BLaER1 (cell line): ENCODE measurements around the gene ZNF101.
"Not testable (repeated sequence)": the region's sequence is repeated elsewhere in the genome, so short reads cannot be mapped to it uniquely, and the experiment has no call there.

ENCODE experiments used
- H3K27ac ChIP-seq: shearing (Covaris generic); formaldehyde crosslinking; 2 replicates; pipeline ENCODE4 v1.8.1; 2022
- H3K27me3 ChIP-seq: shearing (Covaris generic); formaldehyde crosslinking; 2 replicates; pipeline ENCODE4 v1.8.1; 2022
- H3K36me3 ChIP-seq: shearing (Covaris generic); formaldehyde crosslinking; 2 replicates; pipeline ENCODE4 v1.8.1; 2022
- H3K4me1 ChIP-seq: shearing (Covaris generic); formaldehyde crosslinking; 2 replicates; pipeline ENCODE4 v1.8.1; 2022
- H3K4me2 ChIP-seq: shearing (Covaris generic); formaldehyde crosslinking; 2 replicates; pipeline ENCODE4 v1.8.1; 2022
- H3K4me3 ChIP-seq: shearing (Covaris generic); formaldehyde crosslinking; 2 replicates; pipeline ENCODE4 v1.8.1; 2022
- H3K9ac ChIP-seq: shearing (Covaris generic); formaldehyde crosslinking; 2 replicates; pipeline ENCODE4 v1.8.1; 2022
- H3K9me3 ChIP-seq: shearing (Covaris generic); formaldehyde crosslinking; 2 replicates; pipeline ENCODE4 v1.8.1; 2022
- H4K20me1 ChIP-seq: shearing (Covaris generic); formaldehyde crosslinking; 2 replicates; pipeline ENCODE4 v1.8.1; 2022
- Cebpa-rat ChIP-seq: shearing (Covaris generic); IDR thresholded peaks from 2 replicates; pipeline ENCODE4 v1.8.1; 2022

The ZNF101 gene

DNA sequence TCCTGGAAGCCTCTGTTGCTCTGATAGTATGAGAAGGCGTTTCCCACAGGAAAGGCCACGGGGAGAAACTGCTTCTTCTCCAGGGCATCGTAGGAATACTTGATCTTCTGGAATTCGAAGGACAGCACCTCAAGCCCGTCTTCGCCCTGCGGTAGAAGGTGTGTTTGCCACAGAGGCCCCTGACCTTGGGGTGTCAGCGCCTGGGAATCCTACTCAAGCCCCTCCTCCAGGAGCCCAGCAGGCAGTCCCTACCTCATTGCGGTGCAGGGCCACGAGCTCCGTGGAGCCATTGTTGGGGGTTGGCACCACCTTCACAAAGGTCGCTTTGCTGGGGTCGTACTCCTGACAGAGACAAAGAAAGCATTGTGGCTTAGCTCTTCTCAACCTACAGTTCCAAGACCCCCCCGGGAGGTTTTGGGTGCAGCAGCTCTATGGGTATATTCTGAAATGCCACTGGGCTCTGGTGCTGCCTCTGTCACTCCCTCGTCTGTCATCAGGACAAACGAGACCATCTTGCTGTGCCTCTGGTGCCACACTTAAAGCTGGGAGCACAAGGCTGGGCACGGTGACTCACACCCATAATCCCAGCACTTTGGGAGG, 8.9 kb upstream of the ZNF101 start:
- H3K4me2 ChIP-seq = no peak overlapping the region
- H3K9ac ChIP-seq = no peak overlapping the region
- H3K27ac ChIP-seq = no peak overlapping the region
- no peak for TF ChIP-seq Cebpa-rat
- H3K36me3 ChIP-seq = peaks cover 67% of the 10 kb centered on the region
- no peaks in the 10 kb centered on the region for H3K27me3 ChIP-seq
- H4K20me1 ChIP-seq = peaks cover 66% of the 10 kb centered on the region
- H3K4me1 ChIP-seq = peaks cover 45% of the 10 kb centered on the region
- H3K4me3 ChIP-seq = no peak overlapping the region
- no peaks in the 10 kb centered on the region for H3K9me3 ChIP-seq

DNA sequence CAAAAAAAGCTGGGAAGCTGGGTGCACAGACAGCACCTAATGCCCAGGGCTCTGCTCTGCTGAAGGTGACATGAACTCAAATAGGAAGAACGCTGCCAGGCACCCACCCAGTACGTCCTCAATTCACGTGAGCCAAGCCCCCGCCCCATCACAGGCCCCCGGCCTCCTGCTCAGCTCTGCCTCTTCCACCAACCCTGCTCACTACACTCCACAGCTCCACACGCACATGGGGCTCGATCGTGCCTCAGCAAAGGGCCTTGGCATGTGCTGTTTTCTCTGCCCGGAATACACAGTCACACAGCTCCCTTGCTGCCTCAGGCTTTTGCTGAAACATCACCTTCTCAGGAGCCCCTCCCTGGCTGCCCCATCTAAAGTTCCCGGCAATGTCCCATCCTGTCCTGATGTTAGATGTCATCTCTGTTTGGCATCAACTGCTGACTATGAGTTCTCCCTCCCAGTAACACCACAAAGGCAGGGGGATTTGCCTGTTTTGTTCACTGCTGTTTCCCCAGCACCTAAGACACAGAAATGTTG, 7.4 kb upstream of the ZNF101 start:
- peaks cover 65% of the 10 kb centered on the region for H4K20me1 ChIP-seq
- peak overlapping the region; percentile 88 for H3K4me3 ChIP-seq
- H3K9me3 ChIP-seq = no peaks in the 10 kb centered on the region
- H3K36me3 ChIP-seq = peaks cover 52% of the 10 kb centered on the region
- H3K9ac ChIP-seq = peak overlapping the region; percentile 96; the same call in 1 of the 2 replicates
- peak overlapping the region; percentile 98 for H3K27ac ChIP-seq
- no peaks in the 10 kb centered on the region for H3K27me3 ChIP-seq
- H3K4me1 ChIP-seq = peaks cover 46% of the 10 kb centered on the region
- H3K4me2 ChIP-seq = peak overlapping the region; percentile 97
- no peak for TF ChIP-seq Cebpa-rat

GRCh38 chr19:19661675-19662251, 6.9 kb upstream of the ZNF101 start:
- Histone ChIP-seq H3K4me1 (peaks cover 51% of the 10 kb centered on the region), H3K4me2 (peak overlapping the region; percentile 97), H3K27me3 (no peaks in the 10 kb centered on the region), H3K9ac (peak overlapping the region; percentile 96; the same call in 1 of the 2 replicates), H4K20me1 (peaks cover 60% of the 10 kb centered on the region), H3K27ac (peak overlapping the region; percentile 98), H3K9me3 (no peaks in the 10 kb centered on the region), H3K36me3 (peaks cover 46% of the 10 kb centered on the region), H3K4me3 (peak overlapping the region; percentile 88)
- no peak for TF ChIP-seq Cebpa-rat

DNA sequence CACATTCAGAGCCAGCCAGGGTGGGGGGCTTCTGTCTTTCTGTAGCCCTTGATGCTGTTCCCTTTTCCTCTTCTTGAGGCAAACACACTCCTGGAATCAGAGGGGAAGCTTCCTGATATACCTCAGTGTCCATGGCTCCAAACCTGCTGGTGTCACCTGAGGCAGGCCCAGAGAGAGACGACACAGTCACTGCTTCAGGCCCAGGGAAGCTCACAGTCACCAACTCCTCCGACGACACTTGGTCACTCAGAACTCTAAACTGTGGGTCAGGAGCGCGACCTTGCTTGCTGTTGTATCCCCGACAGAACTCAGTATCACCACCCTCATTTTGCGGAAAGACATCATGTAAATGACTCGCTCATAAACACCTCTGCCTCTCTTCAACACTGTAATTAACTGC, 6.3 kb upstream of the ZNF101 start:
- no peaks in the 10 kb centered on the region for H3K9me3 ChIP-seq
- peak overlapping the region; percentile 97 for H3K4me2 ChIP-seq
- peaks cover 41% of the 10 kb centered on the region for H3K36me3 ChIP-seq
- peak overlapping the region; percentile 88 for H3K4me3 ChIP-seq
- no peaks in the 10 kb centered on the region for H3K27me3 ChIP-seq
- no peak for TF ChIP-seq Cebpa-rat
- peak overlapping the region; percentile 96 for H3K9ac ChIP-seq
- peak overlapping the region; percentile 98 for H3K27ac ChIP-seq
- peaks cover 54% of the 10 kb centered on the region for H4K20me1 ChIP-seq
- H3K4me1 ChIP-seq = peaks cover 51% of the 10 kb centered on the region

DNA sequence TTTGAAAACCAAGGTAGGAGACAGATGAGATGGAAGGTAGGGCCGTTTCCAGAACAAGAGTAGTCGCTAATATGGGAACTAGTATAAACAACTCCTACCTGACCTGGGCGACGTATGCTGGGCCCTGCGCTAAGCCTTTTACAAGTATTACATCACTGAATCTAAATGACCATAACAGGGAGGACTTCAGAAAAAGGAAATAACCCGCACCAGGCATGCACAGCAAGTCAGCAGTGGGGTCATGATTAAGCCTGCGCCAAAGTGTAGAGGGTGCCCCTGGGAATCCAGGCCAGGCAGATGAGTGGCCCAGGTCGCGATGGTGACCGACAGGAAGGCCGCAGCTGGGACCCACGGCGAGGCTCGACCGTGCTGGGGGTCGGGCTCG, 5.8 kb upstream of the ZNF101 start:
- Histone ChIP-seq H3K27me3 (no peaks in the 10 kb centered on the region), H4K20me1 (peaks cover 49% of the 10 kb centered on the region), H3K9me3 (no peaks in the 10 kb centered on the region), H3K36me3 (peaks cover 35% of the 10 kb centered on the region), H3K4me3 (peak overlapping the region; percentile 88), H3K27ac (peak overlapping the region; percentile 98), H3K9ac (peak overlapping the region; percentile 96), H3K4me1 (peaks cover 51% of the 10 kb centered on the region), H3K4me2 (peak overlapping the region; percentile 97)
- no peak for TF ChIP-seq Cebpa-rat

DNA sequence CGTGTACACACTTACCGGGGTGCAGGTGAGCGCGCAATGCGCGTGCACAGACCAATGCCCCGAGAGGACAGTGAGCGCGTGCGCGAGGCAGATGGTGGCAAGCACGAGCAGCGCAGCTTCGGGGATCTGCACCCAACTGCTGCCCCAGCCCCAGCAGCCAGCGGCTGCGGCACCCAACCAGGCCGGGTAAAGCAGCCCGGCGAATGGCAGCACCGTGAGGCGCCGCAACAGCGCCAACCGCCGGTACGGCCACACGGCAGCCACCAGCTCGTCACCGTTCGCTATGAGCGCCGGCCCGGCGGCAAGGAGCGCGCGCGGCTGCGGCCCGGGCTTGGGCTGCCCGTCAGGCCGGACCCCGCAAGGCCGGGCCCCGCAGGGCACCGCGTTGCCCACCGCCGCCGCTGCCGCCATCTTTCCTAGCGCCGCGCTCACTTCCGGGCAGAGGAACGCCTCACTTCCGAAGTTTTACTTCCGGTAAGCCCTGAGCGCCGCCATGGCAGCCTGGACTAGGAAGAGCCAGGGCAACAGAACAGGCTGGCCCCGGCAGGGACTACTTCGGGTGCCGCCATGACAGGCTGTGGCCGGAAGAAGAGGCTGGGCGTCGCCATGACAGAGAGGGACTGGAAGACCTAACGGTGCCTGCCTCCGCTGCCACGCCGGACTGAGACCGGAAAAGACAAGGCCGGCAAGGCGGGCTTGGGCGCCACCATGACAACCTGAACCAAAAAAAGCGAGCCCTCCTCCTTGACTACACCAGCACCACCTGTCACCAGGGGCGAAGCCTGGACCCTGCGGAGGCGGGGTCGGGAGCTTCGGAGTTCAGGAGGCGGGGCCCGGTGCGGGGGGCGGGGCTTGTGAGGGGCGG, 5.2 kb upstream of the ZNF101 start, which contains the start of gene ATP13A1:
TSS of gene ATP13A1 (minus strand) at position 421 of the 865 bp plus-strand sequence. CDS start at position 411, 10 bp downstream.
- Histone ChIP-seq H3K27me3 (no peaks in the 10 kb centered on the region), H4K20me1 (peaks cover 43% of the 10 kb centered on the region), H3K4me2 (peak within 1 kb of the TSS; percentile 97), H3K36me3 (peaks cover 29% of the 10 kb centered on the region), H3K27ac (peak within 1 kb of the TSS; percentile 98), H3K9me3 (no peaks in the 10 kb centered on the region), H3K9ac (peak within 1 kb of the TSS; percentile 96), H3K4me3 (peak within 1 kb of the TSS; percentile 88), H3K4me1 (peaks cover 50% of the 10 kb centered on the region)
- no peak for TF ChIP-seq Cebpa-rat

DNA sequence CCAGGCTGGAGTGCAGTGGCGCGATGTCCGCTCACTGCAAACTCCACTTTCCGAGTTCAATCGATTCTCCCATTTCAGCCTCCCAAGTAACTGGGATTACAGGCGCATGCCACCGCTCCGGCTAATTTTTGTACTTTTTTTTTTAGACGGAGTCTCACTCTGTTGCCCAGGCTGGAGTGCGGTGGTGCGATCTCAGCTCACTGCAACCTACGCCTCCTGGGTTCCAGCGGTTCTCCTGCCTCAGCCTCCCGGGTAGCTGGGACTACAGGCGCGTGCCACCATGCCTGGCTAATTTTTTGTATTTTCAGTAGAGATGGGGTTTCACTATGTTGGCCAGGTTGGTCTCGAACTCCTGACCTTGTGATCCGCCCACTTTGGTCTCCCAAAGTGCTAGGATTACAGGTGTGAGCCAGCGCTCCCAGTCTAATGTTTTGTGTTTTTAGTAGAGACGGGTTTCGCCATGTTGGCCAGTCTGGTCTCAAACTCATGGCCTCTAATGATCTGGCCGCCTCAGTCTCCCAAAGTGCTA, 3.2 kb upstream of the ZNF101 start:
- not testable (repeated sequence) for H3K27ac ChIP-seq, H3K9me3 ChIP-seq, H3K4me3 ChIP-seq, H3K4me2 ChIP-seq, H3K27me3 ChIP-seq, H3K9ac ChIP-seq
- Histone ChIP-seq H4K20me1 (peaks cover 27% of the 10 kb centered on the region), H3K4me1 (peaks cover 63% of the 10 kb centered on the region), H3K36me3 (peaks cover 12% of the 10 kb centered on the region)

- Histone ChIP-seq H3K36me3 (peaks cover 41% of the 10 kb centered on the region), H3K4me1 (peaks cover 36% of the 10 kb centered on the region), H3K4me3 (peak overlapping the region; percentile 95), H4K20me1 (no peaks in the 10 kb centered on the region), H3K9ac (peak overlapping the region; percentile 95), H3K9me3 (peaks cover 49% of the 10 kb centered on the region), H3K4me2 (peak overlapping the region; percentile 86), H3K27me3 (no peaks in the 10 kb centered on the region), H3K27ac (no peak overlapping the region)
- TF ChIP-seq Cebpa-rat = no peak
Observed at GRCh38 chr19:19670070-19670551, 1.5 kb downstream of the ZNF101 start.

GRCh38 chr19:19672816-19673215, 4.2 kb downstream of the ZNF101 start:
- Histone ChIP-seq H3K4me3 (no peak overlapping the region), H3K9ac (no peak overlapping the region), H4K20me1 (no peaks in the 10 kb centered on the region), H3K4me2 (no peak overlapping the region), H3K4me1 (peaks cover 20% of the 10 kb centered on the region), H3K27me3 (no peaks in the 10 kb centered on the region), H3K36me3 (peaks cover 68% of the 10 kb centered on the region), H3K9me3 (peaks cover 76% of the 10 kb centered on the region), H3K27ac (no peak overlapping the region)
- no peak for TF ChIP-seq Cebpa-rat
